K562 (cell line): Measurements from ENCODE around the gene SRSF9. TPM values are rescaled to one million over a fixed set of nuclear protein-coding genes. Genes with fewer than 3 reads are reported as not detected.

Experiments
- ATAC-seq: fragments of 200-7000 bp; cut with Tn5 transposase; 3 replicates; pipeline ENCODE4 v1.9.1; 2020; ENCODE audit warnings: moderate library complexity
- BruUV-seq: library from RNA; stranded (reverse); fragments of 400-500 nt; replicated peaks from 2 replicates; lab custom pipeline; 2021; lab: Mats Ljungman, UMichigan
- CTCF ChIA-PET: fragments of 300-600 bp; formaldehyde crosslinking; extraction: SDS; loops from one replicate; lab custom pipeline; 2021; ENCODE audit warnings: low intra/inter-chr PET ratio; lab: Yijun Ruan, JAX
- POLR2A ChIA-PET: fragments of 300-600, 350-650 bp; sonication (Branson Sonifier 250); formaldehyde crosslinking; extraction: SDS; loops from one replicate; lab custom pipeline; 2021; ENCODE audit warnings: antibody characterized with exemption, inconsistent platforms; lab: Yijun Ruan, JAX
- DNase-seq, 4 experiments: peaks; one replicate each; pipeline versions ENCODE4 v3.0.0 to v3.0.0-alpha.2; 2011 to 2018; ENCODE audit warnings: low spot score in 3 of 4, mixed read lengths in 3 of 4; ENCODE audit errors: extremely low read depth in 1 of 4
- FAIRE-seq: peaks from 2 replicates; lab custom pipeline; 2011; peaks lifted over from hg19 to GRCh38; lab: Jason Lieb, UNC
- H2AFZ ChIP-seq: 2 replicates; pipeline ENCODE4 v1.6.0; 2011; ENCODE audit warnings: low read depth, low read length, control low read depth, inconsistent platforms
- H3K27ac ChIP-seq: fragments of 200-600 bp; 3 replicates; pipeline ENCODE4 v1.8.0; 2011; ENCODE audit warnings: low read depth, mild to moderate bottlenecking, control low read depth, inconsistent platforms, low read length, moderate library complexity, mixed read lengths; ENCODE audit errors: extremely low read depth
- H3K27me3 ChIP-seq, 2 experiments: fragments of 300-600 bp in 1 of 2; 2 replicates in 1 of 2; 3 replicates in 1 of 2; pipeline versions ENCODE4 v1.6.0 to v1.8.0; 2011; ENCODE audit warnings: inconsistent platforms in 2 of 2, low read length in 2 of 2, mild to moderate bottlenecking in 1 of 2, mixed read lengths in 1 of 2, moderate library complexity in 1 of 2; ENCODE audit not compliant: control insufficient read depth in 2 of 2, insufficient read depth in 2 of 2
- H3K36me3 ChIP-seq: fragments of 300-600 bp; 3 replicates; pipeline ENCODE4 v1.8.0; 2011; ENCODE audit warnings: mild to moderate bottlenecking, low read length, inconsistent platforms; ENCODE audit not compliant: control insufficient read depth, insufficient read depth
- H3K4me1 ChIP-seq, 2 experiments: fragments of 200-600 bp in 1 of 2; replicated peaks in 1 of 2; 2 replicates in 1 of 2; 3 replicates in 1 of 2; pipeline versions ENCODE4 v1.5.1 to v1.8.0; 2011; ENCODE audit warnings: inconsistent platforms in 2 of 2, low read length in 2 of 2, mild to moderate bottlenecking in 1 of 2, mixed read lengths in 1 of 2, moderate library complexity in 1 of 2; ENCODE audit not compliant: control insufficient read depth in 2 of 2, insufficient read depth in 2 of 2
- H3K4me2 ChIP-seq: 2 replicates; pipeline ENCODE4 v1.6.1; 2011; ENCODE audit warnings: low read length, control low read depth, inconsistent platforms, mixed read lengths; ENCODE audit not compliant: insufficient read depth
- H3K4me3 ChIP-seq: fragments of 200-600 bp; sonication (generic), shearing (Covaris generic); 2 replicates; pipeline ENCODE4 v1.5.1; 2016; ENCODE audit warnings: control low read depth, inconsistent platforms
- H3K79me2 ChIP-seq: fragments of 200-600 bp; 3 replicates; pipeline ENCODE4 v1.8.0; 2011; ENCODE audit warnings: low read length, inconsistent platforms; ENCODE audit not compliant: control insufficient read depth, insufficient read depth
- H3K9ac ChIP-seq, 2 experiments: 2 replicates each; pipeline versions ENCODE4 v1.6.0 to v1.6.1; 2011; ENCODE audit warnings: low read depth in 2 of 2, low read length in 2 of 2, control low read depth in 1 of 2, inconsistent platforms in 1 of 2, mild to moderate bottlenecking in 1 of 2, mixed read lengths in 1 of 2; ENCODE audit not compliant: insufficient read depth in 1 of 2
- H3K9me1 ChIP-seq: one replicate; pipeline ENCODE4 v1.6.0; 2011; ENCODE audit warnings: inconsistent platforms, mild to moderate bottlenecking, low read length, moderate library complexity; ENCODE audit not compliant: control insufficient read depth, insufficient read depth
- H3K9me3 ChIP-seq: replicated peaks from 2 replicates; pipeline ENCODE4 v1.5.1; 2011; ENCODE audit warnings: low read depth, low read length, inconsistent platforms; ENCODE audit not compliant: control insufficient read depth, insufficient read depth
- H4K20me1 ChIP-seq: replicated peaks from 2 replicates; pipeline ENCODE4 v1.6.1; 2011; ENCODE audit warnings: low read length, inconsistent platforms, mixed read lengths; ENCODE audit not compliant: control insufficient read depth, insufficient read depth
- CREBBP ChIP-seq: IDR thresholded peaks from one replicate; pipeline ENCODE4 v1.6.1; 2012; ENCODE audit warnings: low read depth, mild to moderate bottlenecking, control low read depth, inconsistent platforms, low read length
- CTCF ChIP-seq, 3 experiments: IDR thresholded peaks in 2 of 3; conservative IDR thresholded peaks in 1 of 3; 2 replicates each; pipeline ENCODE4 v1.5.1; 2011 to 2012; ENCODE audit warnings: low read length in 3 of 3, mild to moderate bottlenecking in 3 of 3, control low read depth in 2 of 3, improper control_type of control experiment in 1 of 3, inconsistent platforms in 1 of 3, low read depth in 1 of 3, mixed read lengths in 1 of 3, moderate library complexity in 1 of 3; ENCODE audit not compliant: insufficient read depth in 2 of 3
- HDAC3 ChIP-seq: fragments of 450-650 bp; IDR thresholded peaks from 2 replicates; pipeline ENCODE4 v1.6.1; 2018; ENCODE audit warnings: borderline replicate concordance, mild to moderate bottlenecking, moderate library complexity; ENCODE audit not compliant: partially characterized antibody
- HNRNPLL ChIP-seq: fragments of 200-400 bp; formaldehyde crosslinking; IDR thresholded peaks from 2 replicates; pipeline ENCODE4 v1.6.1; 2017; ENCODE audit warnings: low read length, low read depth, mild to moderate bottlenecking; ENCODE audit not compliant: poor library complexity, severe bottlenecking
- MYNN ChIP-seq, 2 experiments: sonication (generic); formaldehyde crosslinking in 1 of 2; IDR thresholded peaks; 2 replicates each; pipeline versions ENCODE4 v1.5.0 to v1.6.1; 2016 to 2020; ENCODE audit warnings: antibody characterized with exemption in 1 of 2, missing genetic modification reagents in 1 of 2
- POLR2AphosphoS5 ChIP-seq: IDR thresholded peaks from 2 replicates; pipeline ENCODE4 v1.6.1; 2011; ENCODE audit warnings: mild to moderate bottlenecking, low read depth, low read length, moderate library complexity; ENCODE audit not compliant: control insufficient read depth, insufficient read depth
- RFX1 ChIP-seq: fragments of 450-650 bp; IDR thresholded peaks from 2 replicates; pipeline ENCODE4 v1.6.1; 2016; ENCODE audit warnings: mild to moderate bottlenecking, moderate library complexity
- SMC3 ChIP-seq: conservative IDR thresholded peaks from 2 replicates; pipeline ENCODE4 v1.6.1; 2011; ENCODE audit warnings: low read depth, low read length, improper control_type of control experiment; ENCODE audit not compliant: insufficient read depth
- TAF15 ChIP-seq: fragments of 200-400 bp; formaldehyde crosslinking; IDR thresholded peaks from 2 replicates; pipeline ENCODE4 v1.6.1; 2017; ENCODE audit warnings: mild to moderate bottlenecking, low read depth, low read length, moderate library complexity
- ZNF584 ChIP-seq: fragments of 200-800 bp; sonication (Bioruptor generic); IDR thresholded peaks from 2 replicates; pipeline ENCODE4 v1.6.1; 2016; ENCODE audit warnings: low read depth, mild to moderate bottlenecking, missing genetic modification characterization, missing compliant biosample characterization
- WGBS: fragments of 100-300 bp; shearing (Covaris generic); methylation state at CpG from one replicate; pipeline ENCODE4 v1.1.6; 2016; ENCODE audit warnings: low coverage, mixed read lengths; ENCODE audit not compliant: insufficient coverage; ENCODE audit errors: missing lambda C conversion rate; 5-methylcytosine and 5-hydroxymethylcytosine counted together
- in situ Hi-C: fragments of 300-500 bp; cut with MboI; formaldehyde crosslinking; loops from 4 replicates; pipeline ENCODE4 v1.15.0; 2018; ENCODE audit warnings: inconsistent platforms, mixed read lengths
- intact Hi-C: fragments of 100-400 bp; cut with micrococcal nuclease; formaldehyde crosslinking; loops from 2 replicates; pipeline ENCODE4 v1.14.2; 2022
- polyA plus RNA-seq, 8 experiments: library from polyadenylated mRNA; depleted of rRNA in 4 of 8; stranded (reverse) in 5 of 8; unstranded in 3 of 8; fragments of >200 nt; fragmentation: Nextera tagmentation in 2 of 8; fragmentation: Illumina TruSeq in 1 of 8; extraction: Ambion mirVana in 2 of 8; extraction: Trizol in 1 of 8; gene quantifications; 2 replicates each; pipeline versions ENCODE4 v1.2.1 to v1.2.3, GENCODE V29; 2011 to 2014; ENCODE audit warnings: inconsistent platforms in 1 of 8, missing spikeins in 1 of 8
- total RNA-seq, 7 experiments: library from RNA; depleted of rRNA in 6 of 7; stranded (reverse); fragments of >200 nt in 6 of 7; fragmentation: Illumina TruSeq in 2 of 7; extraction: Trizol in 2 of 7; gene quantifications; 2 replicates each; pipeline versions ENCODE4 v1.2.1 to v1.2.3, GENCODE V29; 2011 to 2021; ENCODE audit warnings: low replicate concordance in 1 of 7
- TF ChIP-seq, protein P1 (sequence below), 2 experiments: fragments of 200-800 bp in 1 of 2; sonication (Bioruptor generic) in 1 of 2; sonication (generic) in 1 of 2; formaldehyde crosslinking in 1 of 2; IDR thresholded peaks in 1 of 2; conservative IDR thresholded peaks in 1 of 2; 2 replicates each; pipeline versions ENCODE4 v1.5.0 to v1.6.1; 2016 to 2020; ENCODE audit warnings: missing compliant biosample characterization in 1 of 2, missing genetic modification characterization in 1 of 2, missing genetic modification reagents in 1 of 2
- TF ChIP-seq, protein P2 (sequence below): conservative IDR thresholded peaks from 2 replicates; pipeline ENCODE4 v1.6.1; 2011; ENCODE audit warnings: low read depth, mild to moderate bottlenecking, low read length; ENCODE audit not compliant: control insufficient read depth

The SRSF9 gene
- total and polyA plus RNA-seq, 9 of the 15 experiments (the other 6 are each of a cell fraction or from before 2014, with no cell fraction given): 40.3 to 291 (median 230) TPM

DNA sequence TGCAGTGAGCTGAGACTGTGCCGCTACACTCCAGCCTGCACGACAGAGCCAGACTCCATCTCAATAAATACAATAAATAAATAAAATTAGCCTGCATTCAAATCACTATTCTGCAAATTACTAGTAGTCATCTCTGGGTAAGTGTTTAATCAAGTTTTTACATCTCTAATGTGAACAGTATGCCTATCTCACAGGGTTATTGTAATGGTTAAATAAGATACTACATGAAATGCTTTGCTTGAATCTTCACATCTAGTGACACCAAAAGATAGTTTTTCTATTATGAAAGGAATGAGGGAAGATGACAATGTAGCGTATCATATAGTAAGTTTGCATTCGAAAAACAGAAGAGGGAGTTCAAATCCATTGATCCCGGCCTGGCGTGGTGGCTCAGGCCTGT, 2.1 kb downstream of the SRSF9 start (continued):
- TF ChIP-seq, protein P1, sequence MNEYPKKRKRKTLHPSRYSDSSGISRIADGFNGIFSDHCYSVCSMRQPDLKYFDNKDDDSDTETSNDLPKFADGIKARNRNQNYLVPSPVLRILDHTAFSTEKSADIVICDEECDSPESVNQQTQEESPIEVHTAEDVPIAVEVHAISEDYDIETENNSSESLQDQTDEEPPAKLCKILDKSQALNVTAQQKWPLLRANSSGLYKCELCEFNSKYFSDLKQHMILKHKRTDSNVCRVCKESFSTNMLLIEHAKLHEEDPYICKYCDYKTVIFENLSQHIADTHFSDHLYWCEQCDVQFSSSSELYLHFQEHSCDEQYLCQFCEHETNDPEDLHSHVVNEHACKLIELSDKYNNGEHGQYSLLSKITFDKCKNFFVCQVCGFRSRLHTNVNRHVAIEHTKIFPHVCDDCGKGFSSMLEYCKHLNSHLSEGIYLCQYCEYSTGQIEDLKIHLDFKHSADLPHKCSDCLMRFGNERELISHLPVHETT (CRISPR knock-in tag; conservative IDR thresholded peaks at IDR 0.05 in 1 of 2, IDR thresholded peaks at IDR 0.05 in 1 of 2): no peak
- TF ChIP-seq HNRNPLL: no peak
- TF ChIP-seq TAF15: no peak

- Histone ChIP-seq H3K36me3 (peaks cover 65% of the 10 kb centered on the region), H3K27me3 (no peaks in the 10 kb centered on the region), H3K27ac (peak overlapping the region; percentile 40; the same call in 1 of the 3 replicates), H3K9me1 (no peaks in the 10 kb centered on the region), H3K4me3 (no peak overlapping the region), H2AFZ (no peak overlapping the region), H3K4me1 (peaks cover 5 to 23% of the 10 kb centered on the region in 2 experiments; a peak in 4 of 5 replicates), H3K4me2 (peak overlapping the region; percentile 11), H3K79me2 (peaks cover 79% of the 10 kb centered on the region), H3K9me3 (no peaks in the 10 kb centered on the region), H4K20me1 (peaks cover 34% of the 10 kb centered on the region), H3K9ac (peak overlapping the region; percentile 14 to 77; a peak in 2 of 4 replicates)
- DNase-seq (peak in 1 of 4 experiments; percentile 70), FAIRE-seq (peak; percentile 83), ATAC-seq (peak; percentile 40)
- POLR2A ChIA-PET: interaction anchor here (0.6 to 3.5 kb wide), 9 partner anchors 10 to 137 kb away, joined by 3 to 14 read pairs (median 3); no protein-coding TSS in a partner anchor
- BruUV-seq: no TSS peak
- CTCF ChIA-PET: interaction anchor here (0.6 to 2.2 kb wide), 3 partner anchors 110 to 631 kb away, joined by 3 to 11 read pairs (median 6); no protein-coding TSS in a partner anchor
- intact Hi-C loops (loop anchor here (5.0 kb wide), 1 partner anchor 116 kb away; the partner anchor contains the start of gene POP5), in situ Hi-C loops (no loop called here)
- 64% methylated on average over 8 of the region's 8 CpGs for WGBS
- TF ChIP-seq CTCF (IDR thresholded peaks at IDR 0.05 in 2 of 3, conservative IDR thresholded peaks at IDR 0.05 in 1 of 3; ENCODE audit: insufficient read depth in 2 of 3, low read depth in 1 of 3, low read length in 3 of 3): peak; percentile 64 to 70 (median 66)
- TF ChIP-seq CREBBP: no peak
- TF ChIP-seq POLR2AphosphoS5: peak; percentile 14; the same call in 1 of the 2 replicates
- no peak for TF ChIP-seq MYNN (IDR thresholded peaks at IDR 0.05)
- no peak for TF ChIP-seq MYNN (CRISPR knock-in tag; IDR thresholded peaks at IDR 0.05)
- no peak for TF ChIP-seq HDAC3
- 0 out of 2 replicates have a peak, but pooled peaks have one; percentile 45 for TF ChIP-seq SMC3
- no peak for TF ChIP-seq ZNF584 (CRISPR knock-in tag)
- TF ChIP-seq, protein P2, sequence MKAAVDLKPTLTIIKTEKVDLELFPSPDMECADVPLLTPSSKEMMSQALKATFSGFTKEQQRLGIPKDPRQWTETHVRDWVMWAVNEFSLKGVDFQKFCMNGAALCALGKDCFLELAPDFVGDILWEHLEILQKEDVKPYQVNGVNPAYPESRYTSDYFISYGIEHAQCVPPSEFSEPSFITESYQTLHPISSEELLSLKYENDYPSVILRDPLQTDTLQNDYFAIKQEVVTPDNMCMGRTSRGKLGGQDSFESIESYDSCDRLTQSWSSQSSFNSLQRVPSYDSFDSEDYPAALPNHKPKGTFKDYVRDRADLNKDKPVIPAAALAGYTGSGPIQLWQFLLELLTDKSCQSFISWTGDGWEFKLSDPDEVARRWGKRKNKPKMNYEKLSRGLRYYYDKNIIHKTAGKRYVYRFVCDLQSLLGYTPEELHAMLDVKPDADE: 0 out of 2 replicates have a peak, but pooled peaks have one; percentile 31
- TF ChIP-seq RFX1: no peak
These were observed 2.8 kb downstream of the SRSF9 start for GRCh38 chr12:120466560-120467315.
